GM06990 (cell line): ENCODE measurements around the gene SULT2B1.
"Not testable (repeated sequence)": the region's sequence is repeated elsewhere in the genome, so short reads cannot be mapped to it uniquely, and the experiment has no call there.

Experiments
- DNase-seq: peaks from one replicate; pipeline ENCODE4 v3.0.0-alpha.2; 2011; ENCODE audit not compliant: insufficient read length; ENCODE audit errors: extremely low read depth
- H3K27me3 ChIP-seq: replicated peaks from 2 replicates; pipeline ENCODE4 v1.6.0; 2011; ENCODE audit warnings: low read length; ENCODE audit not compliant: control insufficient read depth, insufficient read depth
- H3K36me3 ChIP-seq: 2 replicates; pipeline ENCODE4 v1.5.1; 2011; ENCODE audit warnings: low read length; ENCODE audit not compliant: control insufficient read depth, insufficient read depth
- H3K4me3 ChIP-seq: replicated peaks from 2 replicates; pipeline ENCODE4 v1.5.1; 2011; ENCODE audit warnings: low read depth, mild to moderate bottlenecking, control low read depth, low read length
- TF ChIP-seq, protein P1 (sequence below): IDR thresholded peaks from 2 replicates; pipeline ENCODE4 v1.5.1; 2011; ENCODE audit warnings: low read length, control low read depth, mild to moderate bottlenecking, inconsistent platforms; ENCODE audit not compliant: insufficient read depth, poor library complexity, severe bottlenecking

SULT2B1 gene

DNA sequence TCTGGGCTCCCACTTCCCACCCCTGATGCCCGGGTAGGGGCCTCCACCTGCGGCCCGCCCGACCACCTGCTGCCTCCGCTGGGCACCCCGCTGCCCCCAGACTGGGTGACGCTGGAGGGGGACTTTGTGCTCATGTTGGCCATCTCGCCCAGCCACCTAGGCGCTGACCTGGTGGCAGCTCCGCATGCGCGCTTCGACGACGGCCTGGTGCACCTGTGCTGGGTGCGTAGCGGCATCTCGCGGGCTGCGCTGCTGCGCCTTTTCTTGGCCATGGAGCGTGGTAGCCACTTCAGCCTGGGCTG is 77.3 kb downstream of the SULT2B1 start:
- no peaks in the 10 kb centered on the region for H3K27me3 ChIP-seq
- peaks cover 10% of the 10 kb centered on the region for H3K36me3 ChIP-seq
- no peak for DNase-seq
- H3K4me3 ChIP-seq, result no peak overlapping the region
- TF ChIP-seq, protein P1, sequence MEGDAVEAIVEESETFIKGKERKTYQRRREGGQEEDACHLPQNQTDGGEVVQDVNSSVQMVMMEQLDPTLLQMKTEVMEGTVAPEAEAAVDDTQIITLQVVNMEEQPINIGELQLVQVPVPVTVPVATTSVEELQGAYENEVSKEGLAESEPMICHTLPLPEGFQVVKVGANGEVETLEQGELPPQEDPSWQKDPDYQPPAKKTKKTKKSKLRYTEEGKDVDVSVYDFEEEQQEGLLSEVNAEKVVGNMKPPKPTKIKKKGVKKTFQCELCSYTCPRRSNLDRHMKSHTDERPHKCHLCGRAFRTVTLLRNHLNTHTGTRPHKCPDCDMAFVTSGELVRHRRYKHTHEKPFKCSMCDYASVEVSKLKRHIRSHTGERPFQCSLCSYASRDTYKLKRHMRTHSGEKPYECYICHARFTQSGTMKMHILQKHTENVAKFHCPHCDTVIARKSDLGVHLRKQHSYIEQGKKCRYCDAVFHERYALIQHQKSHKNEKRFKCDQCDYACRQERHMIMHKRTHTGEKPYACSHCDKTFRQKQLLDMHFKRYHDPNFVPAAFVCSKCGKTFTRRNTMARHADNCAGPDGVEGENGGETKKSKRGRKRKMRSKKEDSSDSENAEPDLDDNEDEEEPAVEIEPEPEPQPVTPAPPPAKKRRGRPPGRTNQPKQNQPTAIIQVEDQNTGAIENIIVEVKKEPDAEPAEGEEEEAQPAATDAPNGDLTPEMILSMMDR, result no peak

DNA sequence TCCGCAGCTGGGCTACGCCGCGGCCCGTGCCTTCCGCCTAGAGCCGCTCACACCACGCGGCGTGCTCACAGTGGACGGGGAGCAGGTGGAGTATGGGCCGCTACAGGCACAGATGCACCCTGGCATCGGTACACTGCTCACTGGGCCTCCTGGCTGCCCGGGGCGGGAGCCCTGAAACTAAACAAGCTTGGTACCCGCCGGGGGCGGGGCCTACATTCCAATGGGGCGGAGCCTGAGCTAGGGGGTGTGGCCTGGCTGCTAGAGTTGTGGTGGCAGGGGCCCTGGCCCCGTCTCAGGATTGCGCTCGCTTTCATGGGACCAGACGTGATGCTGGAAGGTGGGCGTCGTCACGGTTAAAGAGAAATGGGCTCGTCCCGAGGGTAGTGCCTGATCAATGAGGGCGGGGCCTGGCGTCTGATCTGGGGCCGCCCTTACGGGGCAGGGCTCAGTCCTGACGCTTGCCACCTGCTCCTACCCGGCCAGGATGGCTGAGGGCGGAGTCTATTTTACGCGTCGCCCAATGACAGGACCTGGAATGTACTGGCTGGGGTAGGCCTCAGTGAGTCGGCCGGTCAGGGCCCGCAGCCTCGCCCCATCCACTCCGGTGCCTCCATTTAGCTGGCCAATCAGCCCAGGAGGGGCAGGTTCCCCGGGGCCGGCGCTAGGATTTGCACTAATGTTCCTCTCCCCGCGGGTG is 77.8 kb downstream of the SULT2B1 start:
- TF ChIP-seq, protein P1, result no peak
- H3K4me3 ChIP-seq, result no peak overlapping the region
- no peaks in the 10 kb centered on the region for H3K27me3 ChIP-seq
- DNase-seq, result no peak
- H3K36me3 ChIP-seq, result peaks cover 10% of the 10 kb centered on the region

DNA sequence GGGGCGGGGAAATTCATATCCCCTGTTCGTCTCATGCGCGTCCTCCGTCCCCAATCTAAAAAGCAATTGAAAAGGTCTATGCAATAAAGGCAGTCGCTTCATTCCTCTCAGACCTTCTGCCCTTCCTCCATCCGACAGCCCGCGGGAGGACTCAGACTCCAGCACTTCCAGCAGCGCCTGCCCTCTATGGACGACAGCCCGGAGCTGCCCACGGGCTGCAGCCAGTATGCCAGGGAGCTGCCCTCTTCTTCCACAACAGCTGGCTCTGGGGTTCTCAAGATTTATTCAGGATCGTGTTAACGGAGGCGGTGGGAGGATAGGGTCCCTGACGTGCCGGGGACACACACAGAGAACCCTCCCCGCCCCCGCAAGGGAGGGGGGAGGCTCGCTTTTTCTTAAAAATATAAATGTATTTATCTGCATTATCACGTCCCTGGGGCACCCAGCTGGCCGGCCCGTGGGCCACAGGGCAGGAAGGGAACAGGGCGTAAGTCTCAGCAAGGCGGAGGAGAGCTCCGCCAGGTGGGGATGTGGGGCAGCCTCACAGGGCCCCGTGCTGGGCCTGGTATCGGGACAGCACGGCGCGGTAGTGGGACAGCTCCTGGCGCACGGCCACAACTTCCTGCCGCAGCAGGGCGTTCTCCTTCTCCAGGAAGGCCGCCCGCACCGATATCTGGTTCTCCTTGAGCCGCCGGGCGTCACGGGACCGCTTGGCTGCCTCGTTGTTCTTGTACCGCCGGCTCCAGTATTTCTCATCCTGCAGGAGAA is 78.5 kb downstream of the SULT2B1 start:
- no peak for DNase-seq
- TF ChIP-seq, protein P1, result no peak
- Histone ChIP-seq H3K27me3 (no peaks in the 10 kb centered on the region), H3K4me3 (no peak overlapping the region), H3K36me3 (peaks cover 10% of the 10 kb centered on the region)

DNA sequence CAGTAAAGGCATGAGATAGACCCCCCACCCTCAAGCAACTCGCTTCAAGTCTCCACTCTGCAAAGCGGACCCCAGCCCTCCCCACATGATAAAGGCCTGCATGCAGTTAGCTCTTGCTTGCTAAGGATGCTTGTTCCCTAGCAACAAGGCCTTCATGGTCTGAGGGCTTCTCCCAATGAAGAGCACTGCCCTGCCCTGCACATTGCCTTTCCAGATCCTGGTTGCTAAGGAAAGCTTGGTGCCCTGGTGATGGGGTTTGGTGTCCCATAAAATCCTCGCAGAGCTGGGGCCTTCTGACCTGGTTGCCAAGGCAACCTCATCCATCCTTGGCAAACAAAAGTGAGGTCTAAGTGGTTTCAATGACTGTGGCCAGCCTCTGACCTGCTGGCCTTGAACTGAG is 79.3 kb downstream of the SULT2B1 start:
- TF ChIP-seq, protein P1, result no peak
- Histone ChIP-seq H3K4me3 (no peak overlapping the region), H3K27me3 (no peaks in the 10 kb centered on the region), H3K36me3 (peaks cover 8% of the 10 kb centered on the region)
- no peak for DNase-seq

DNA sequence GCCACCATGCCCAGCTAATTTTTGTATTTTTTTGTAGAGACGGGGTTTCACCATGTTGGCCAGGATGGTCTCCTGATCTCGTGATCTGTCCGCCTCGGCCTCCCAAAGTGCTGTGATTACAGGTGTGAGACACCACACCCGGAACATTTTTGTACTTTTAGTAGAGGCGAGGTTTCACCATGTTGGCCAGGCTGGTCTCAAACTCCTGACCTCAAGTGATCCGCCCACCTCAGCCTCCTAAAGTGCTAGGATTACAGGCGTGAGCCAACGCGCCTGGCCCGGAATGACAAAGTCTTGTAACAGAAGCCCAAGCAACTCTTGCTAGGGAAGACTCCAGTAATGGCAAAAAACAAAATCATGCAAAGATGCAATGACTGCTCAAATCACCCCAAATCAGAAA is 80.3 kb downstream of the SULT2B1 start:
- not testable (repeated sequence) for H3K27me3 ChIP-seq, H3K36me3 ChIP-seq, DNase-seq, H3K4me3 ChIP-seq

DNA sequence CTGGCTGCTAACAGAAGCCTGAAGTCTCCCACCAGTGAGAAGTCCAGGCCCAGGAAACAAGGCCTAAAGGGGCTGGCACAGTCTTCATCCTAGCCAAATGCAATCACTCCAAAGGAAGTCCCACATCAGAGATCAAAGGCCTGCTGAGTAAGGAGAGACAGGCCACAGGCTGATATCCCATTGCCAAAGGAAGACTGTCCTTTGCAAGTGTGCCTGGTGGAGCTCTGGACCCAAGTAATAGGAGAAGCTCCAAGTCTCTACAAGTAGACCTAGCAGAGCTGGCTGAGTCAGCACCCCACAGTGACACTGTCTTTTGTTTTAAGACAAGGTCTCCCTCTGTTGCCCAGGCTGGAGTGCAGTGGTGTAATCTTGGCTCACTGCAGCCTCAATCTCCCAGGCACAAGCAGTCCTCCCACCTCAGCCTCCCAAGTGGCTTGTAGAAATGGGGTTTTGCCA is 80.7 kb downstream of the SULT2B1 start:
- TF ChIP-seq, protein P1, result no peak
- DNase-seq, result no peak
- Histone ChIP-seq H3K27me3 (no peaks in the 10 kb centered on the region), H3K36me3 (peaks cover 8% of the 10 kb centered on the region), H3K4me3 (no peak overlapping the region)
